Epidermal melanocyte (primary cell): ENCODE data around the gene CTSO.
A peak's percentile ranks its signal among the peaks of the same experiment; 100 is the strongest.

Experiments used
- DNase-seq: peaks from one replicate; pipeline ENCODE4 v3.0.0; 2011; ENCODE audit warnings: low spot score; ENCODE audit not compliant: insufficient read length

CTSO gene, protein sequence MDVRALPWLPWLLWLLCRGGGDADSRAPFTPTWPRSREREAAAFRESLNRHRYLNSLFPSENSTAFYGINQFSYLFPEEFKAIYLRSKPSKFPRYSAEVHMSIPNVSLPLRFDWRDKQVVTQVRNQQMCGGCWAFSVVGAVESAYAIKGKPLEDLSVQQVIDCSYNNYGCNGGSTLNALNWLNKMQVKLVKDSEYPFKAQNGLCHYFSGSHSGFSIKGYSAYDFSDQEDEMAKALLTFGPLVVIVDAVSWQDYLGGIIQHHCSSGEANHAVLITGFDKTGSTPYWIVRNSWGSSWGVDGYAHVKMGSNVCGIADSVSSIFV

GRCh38 chr4:155953151-155954117 is at the start of gene CTSO:
Gene CTSO, minus strand, starts transcription at chr4:155953866. Its CDS starts 19 bp downstream, at chr4:155953847.
- peak; percentile 57 for DNase-seq

DNA sequence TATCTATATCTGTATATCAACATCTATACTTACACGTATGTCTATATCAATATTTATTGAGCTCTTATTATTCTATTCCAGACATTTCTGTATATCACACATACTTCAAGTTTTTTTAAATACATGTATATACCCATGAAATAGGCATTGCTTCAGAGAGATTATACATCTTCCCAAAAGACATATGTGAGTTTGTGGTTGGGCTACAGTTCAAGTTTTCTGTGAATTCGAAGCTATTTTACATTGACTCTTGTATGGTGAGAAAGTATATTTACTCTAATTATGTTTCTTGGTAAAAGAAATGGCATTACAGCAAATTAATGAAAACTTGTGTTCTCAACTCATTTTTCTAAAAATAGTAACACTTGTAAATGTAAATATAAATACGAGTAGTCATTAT is 46.8 kb upstream of the CTSO start:
- no peak for DNase-seq

DNA sequence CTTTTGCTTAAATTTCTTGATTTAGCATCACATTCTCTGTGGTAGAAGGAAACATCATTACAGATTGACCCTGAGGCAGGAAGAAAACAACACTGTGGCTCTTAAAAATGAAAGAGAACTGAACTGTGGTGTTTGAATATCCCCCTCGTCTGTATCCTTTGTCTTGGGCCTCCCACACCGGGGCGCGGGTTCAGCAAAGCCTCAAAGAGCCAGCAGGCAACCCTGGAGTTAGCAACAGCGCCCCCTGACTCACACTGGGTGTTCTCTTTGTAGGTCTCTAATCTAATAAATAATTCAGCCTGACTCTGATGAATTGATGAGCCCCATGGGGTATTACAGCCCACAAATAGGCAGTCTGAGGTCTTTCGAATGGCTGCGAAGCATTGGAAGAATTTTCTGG is 46.1 kb upstream of the CTSO start:
- DNase-seq: no peak

GRCh38 chr4:155995069-155995468 is 41.4 kb upstream of the CTSO start:
- DNase-seq: no peak

- DNase-seq: no peak
Measured at GRCh38 chr4:155984106-155984797, 30.6 kb upstream of the CTSO start.

DNA sequence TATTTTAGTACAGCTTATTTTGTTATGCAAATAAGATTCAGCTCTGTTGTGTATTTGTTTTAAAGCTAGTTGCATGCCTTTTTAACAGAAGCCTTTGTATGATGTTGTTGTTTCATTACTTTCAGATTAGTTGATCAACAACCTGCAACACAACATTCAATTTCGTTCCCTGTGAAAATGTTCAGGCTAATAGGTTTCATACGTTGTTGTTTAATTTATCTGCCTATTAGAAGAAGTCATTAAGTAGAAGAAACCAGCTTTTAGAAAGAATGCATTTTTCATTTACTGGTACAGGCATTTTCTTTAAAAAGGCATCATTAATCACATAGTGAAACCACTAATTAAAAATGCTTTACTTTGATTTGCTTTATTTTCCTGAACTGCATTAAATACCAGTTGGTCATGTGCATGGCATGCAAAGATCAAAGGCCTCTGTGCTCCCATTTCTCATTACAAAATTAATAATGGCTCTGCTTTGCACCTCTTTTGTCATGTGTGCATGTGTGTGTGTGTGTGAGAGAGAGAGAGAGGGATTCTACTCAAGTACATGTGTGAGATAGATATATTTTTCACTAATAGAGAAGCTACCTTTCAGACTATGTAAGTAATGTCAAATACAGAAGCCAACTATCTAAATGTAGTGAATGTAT is 29.2 kb upstream of the CTSO start:
- DNase-seq: no peak

DNA sequence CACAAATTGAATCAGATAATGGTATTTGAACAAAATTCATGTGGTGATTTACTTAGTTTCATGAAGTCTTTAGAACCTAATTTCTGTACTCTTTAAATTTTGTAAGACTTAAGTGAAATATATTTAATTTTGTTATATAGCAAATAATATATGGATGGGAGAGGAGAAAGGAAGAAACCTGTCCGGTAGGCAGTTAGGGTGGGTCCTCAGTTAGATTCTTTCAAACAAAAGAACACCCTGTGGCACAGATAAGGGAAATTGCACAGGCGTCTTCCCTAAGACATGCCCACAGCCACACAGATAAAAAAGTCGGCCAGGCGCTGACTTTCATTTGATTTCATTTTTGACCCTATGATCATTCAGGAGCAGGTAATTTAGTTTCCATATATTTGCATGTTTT is 25.1 kb upstream of the CTSO start:
- no peak for DNase-seq

DNA sequence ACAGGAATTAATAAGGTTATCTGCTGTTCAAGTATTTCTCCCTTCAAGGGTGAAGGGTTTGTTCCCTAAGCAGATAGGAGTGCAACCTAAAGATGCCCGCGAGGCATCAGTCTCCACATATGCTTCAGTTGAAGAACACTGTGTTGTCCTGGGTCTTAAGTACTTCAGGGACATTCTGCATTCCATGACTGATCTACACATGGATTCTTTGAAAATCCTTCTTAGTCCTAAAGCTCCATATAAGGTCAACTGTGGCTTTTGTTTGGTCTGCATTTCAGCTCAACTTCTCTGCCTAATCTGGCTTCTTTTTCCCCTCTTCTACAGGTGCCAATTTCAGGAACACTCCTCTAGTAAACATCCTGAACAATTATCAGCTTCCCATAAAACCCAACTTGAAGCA is 21.8 kb upstream of the CTSO start:
- no peak for DNase-seq

DNA sequence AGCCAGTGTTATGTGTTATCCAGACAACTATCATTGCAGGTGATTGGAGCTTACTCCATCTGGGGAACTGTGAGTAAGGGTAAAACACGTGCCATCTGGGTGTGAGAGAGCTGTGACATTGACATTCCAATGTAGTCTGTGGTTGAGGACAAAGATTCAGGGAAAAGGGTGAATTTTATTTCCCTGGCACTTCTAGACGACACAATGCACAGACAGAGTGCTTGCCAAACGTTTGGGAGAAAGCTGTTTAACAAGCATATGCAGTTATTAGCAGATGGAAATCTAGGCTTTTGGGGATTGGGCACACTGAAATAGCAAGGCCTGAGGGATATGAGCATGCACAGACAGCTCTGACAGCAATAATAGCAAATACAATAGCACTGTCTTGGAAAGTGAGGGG is 21.3 kb upstream of the CTSO start:
- DNase-seq: no peak

GRCh38 chr4:155974476-155974749 is 20.7 kb upstream of the CTSO start:
- no peak for DNase-seq

- no peak for DNase-seq
Measured at GRCh38 chr4:155973639-155974475, 20.2 kb upstream of the CTSO start.

DNA sequence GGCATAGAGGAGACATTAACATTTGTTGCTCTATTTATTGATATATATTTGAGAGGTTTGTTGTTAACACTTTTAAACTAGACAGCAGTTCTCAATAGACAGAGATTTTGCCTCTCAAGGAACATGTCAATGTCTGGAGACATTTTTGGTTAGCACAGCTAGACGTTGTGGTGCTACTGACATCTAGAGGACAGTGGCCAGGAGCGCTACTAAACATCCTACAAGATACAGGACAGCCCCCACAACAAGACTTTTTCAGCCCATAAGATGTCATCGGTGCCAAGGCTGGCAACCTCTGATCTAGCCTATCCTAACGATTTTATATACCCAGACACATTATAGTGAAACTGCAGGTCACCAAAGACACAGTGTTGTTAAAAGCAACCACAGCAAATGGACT is 18.4 kb upstream of the CTSO start:
- no peak for DNase-seq

- DNase-seq: no peak
Measured at GRCh38 chr4:155966731-155967395, 13.2 kb upstream of the CTSO start.

- DNase-seq: no peak
Measured at GRCh38 chr4:155966171-155966570, 12.5 kb upstream of the CTSO start.

GRCh38 chr4:155964016-155964891 is 10.6 kb upstream of the CTSO start:
- DNase-seq: no peak

DNA sequence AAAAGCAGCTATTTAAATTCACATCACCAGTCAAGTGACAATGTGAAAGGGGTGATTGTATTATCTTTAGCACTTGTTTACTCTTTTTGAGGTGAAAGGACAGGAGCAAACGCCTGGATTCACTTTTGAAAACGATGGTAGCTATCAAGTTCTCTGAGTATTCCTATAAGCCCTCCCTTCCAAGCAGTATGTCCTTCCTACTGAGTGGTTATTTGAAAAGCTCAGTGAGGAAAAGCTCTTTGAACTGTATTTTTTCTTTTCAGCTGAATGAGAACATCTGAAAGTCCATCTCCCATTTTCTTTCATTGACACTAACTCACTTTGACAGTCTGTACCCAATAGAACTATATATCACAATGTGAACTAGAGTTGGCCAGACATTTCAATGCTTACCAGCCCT is 9.1 kb upstream of the CTSO start:
- no peak for DNase-seq

- DNase-seq: no peak
Measured at GRCh38 chr4:155961575-155961974, 7.9 kb upstream of the CTSO start.

- DNase-seq: no peak
Measured at GRCh38 chr4:155960522-155960921, 6.9 kb upstream of the CTSO start.

- no peak for DNase-seq
Measured at GRCh38 chr4:155959417-155959816, 5.8 kb upstream of the CTSO start.
